ENCODE data around the gene LUC7L3.

- TF ChIP-seq, protein P1, sequence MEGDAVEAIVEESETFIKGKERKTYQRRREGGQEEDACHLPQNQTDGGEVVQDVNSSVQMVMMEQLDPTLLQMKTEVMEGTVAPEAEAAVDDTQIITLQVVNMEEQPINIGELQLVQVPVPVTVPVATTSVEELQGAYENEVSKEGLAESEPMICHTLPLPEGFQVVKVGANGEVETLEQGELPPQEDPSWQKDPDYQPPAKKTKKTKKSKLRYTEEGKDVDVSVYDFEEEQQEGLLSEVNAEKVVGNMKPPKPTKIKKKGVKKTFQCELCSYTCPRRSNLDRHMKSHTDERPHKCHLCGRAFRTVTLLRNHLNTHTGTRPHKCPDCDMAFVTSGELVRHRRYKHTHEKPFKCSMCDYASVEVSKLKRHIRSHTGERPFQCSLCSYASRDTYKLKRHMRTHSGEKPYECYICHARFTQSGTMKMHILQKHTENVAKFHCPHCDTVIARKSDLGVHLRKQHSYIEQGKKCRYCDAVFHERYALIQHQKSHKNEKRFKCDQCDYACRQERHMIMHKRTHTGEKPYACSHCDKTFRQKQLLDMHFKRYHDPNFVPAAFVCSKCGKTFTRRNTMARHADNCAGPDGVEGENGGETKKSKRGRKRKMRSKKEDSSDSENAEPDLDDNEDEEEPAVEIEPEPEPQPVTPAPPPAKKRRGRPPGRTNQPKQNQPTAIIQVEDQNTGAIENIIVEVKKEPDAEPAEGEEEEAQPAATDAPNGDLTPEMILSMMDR (IDR thresholded peaks at IDR 0.05): no peak
- TF ChIP-seq ZFX (IDR thresholded peaks at IDR 0.05; ENCODE audit: borderline replicate concordance): no peak
These were observed 80.2 kb downstream of the LUC7L3 start for GRCh38 chr17:50799582-50799981.
